Activated CD4-positive, alpha-beta T cell treated with anti-CD3 and anti-CD28 coated beads, Interleukin-2, amount 50 U/mL, for 4 hours (primary cell): ENCODE measurements around the gene THBS4.
A peak's percentile ranks its signal among the peaks of the same experiment; 100 is the strongest.

Experiments used
- DNase-seq, 2 experiments: peaks; one replicate each; pipeline ENCODE4 v3.0.0-alpha.2; 2020

The THBS4 gene

GRCh38 chr5:80034962-80035821 is at the start of gene THBS4:
THBS4 (plus strand) TSS chr5:80035348; CDS start chr5:80035538, 190 bp downstream.
- no peak for DNase-seq

GRCh38 chr5:79986260-79986659 is 48.9 kb upstream of the THBS4 start:
- DNase-seq = no peak

- DNase-seq = no peak
Observed at GRCh38 chr5:79990205-79990597, 44.9 kb upstream of the THBS4 start.

GRCh38 chr5:79990598-79991507 is 44.3 kb upstream of the THBS4 start, which contains the start of gene MTX3:
MTX3 (minus strand) TSS chr5:79991262; CDS start chr5:79991238, 24 bp downstream.
- DNase-seq = peak; percentile 86

- no peak for DNase-seq
Observed at GRCh38 chr5:79992891-79993657, 42.1 kb upstream of the THBS4 start.

- no peak for DNase-seq
Observed at GRCh38 chr5:79999722-80000121, 35.4 kb upstream of the THBS4 start.

- no peak for DNase-seq
Observed at GRCh38 chr5:80002677-80003076, 32.5 kb upstream of the THBS4 start.

GRCh38 chr5:80008995-80009765 is 26.0 kb upstream of the THBS4 start:
- DNase-seq = no peak

- no peak for DNase-seq
Observed at GRCh38 chr5:80010754-80011392, 24.3 kb upstream of the THBS4 start.

- DNase-seq = no peak
Observed at GRCh38 chr5:80025069-80025468, 10.1 kb upstream of the THBS4 start.

- no peak for DNase-seq
Observed at GRCh38 chr5:80026841-80027240, 8.3 kb upstream of the THBS4 start.

GRCh38 chr5:80031109-80031508 is 4.0 kb upstream of the THBS4 start:
- DNase-seq = no peak

- DNase-seq = no peak
Observed at GRCh38 chr5:80033513-80033912, 1.6 kb upstream of the THBS4 start.

- no peak for DNase-seq
Observed at GRCh38 chr5:80034559-80034958, 589 bp upstream of the THBS4 start.

- DNase-seq = no peak
Observed at GRCh38 chr5:80035839-80036238, 691 bp downstream of the THBS4 start.

GRCh38 chr5:80036615-80037014 is 1.5 kb downstream of the THBS4 start:
- no peak for DNase-seq

- DNase-seq = no peak
Observed at GRCh38 chr5:80037366-80037765, 2.2 kb downstream of the THBS4 start.

- no peak for DNase-seq
Observed at GRCh38 chr5:80039650-80040049, 4.5 kb downstream of the THBS4 start.

GRCh38 chr5:80041527-80041926 is 6.4 kb downstream of the THBS4 start:
- no peak for DNase-seq

GRCh38 chr5:80042330-80042729 is 7.2 kb downstream of the THBS4 start:
- DNase-seq = no peak

GRCh38 chr5:80043187-80043586 is 8.0 kb downstream of the THBS4 start:
- no peak for DNase-seq
